HG02885 (cell line): ENCODE data around the gene MS4A7.
"Not testable (repeated sequence)": the region's sequence is repeated elsewhere in the genome, so short reads cannot be mapped to it uniquely, and the experiment has no call there.

ENCODE experiments used
- ATAC-seq: cut with Tn5 transposase; IDR thresholded peaks from one replicate; pipeline ENCODE4 v1.9.1; 2021; ENCODE audit warnings: mild to moderate bottlenecking; ENCODE audit not compliant: unreplicated experiment, poor library complexity

The MS4A7 gene

DNA sequence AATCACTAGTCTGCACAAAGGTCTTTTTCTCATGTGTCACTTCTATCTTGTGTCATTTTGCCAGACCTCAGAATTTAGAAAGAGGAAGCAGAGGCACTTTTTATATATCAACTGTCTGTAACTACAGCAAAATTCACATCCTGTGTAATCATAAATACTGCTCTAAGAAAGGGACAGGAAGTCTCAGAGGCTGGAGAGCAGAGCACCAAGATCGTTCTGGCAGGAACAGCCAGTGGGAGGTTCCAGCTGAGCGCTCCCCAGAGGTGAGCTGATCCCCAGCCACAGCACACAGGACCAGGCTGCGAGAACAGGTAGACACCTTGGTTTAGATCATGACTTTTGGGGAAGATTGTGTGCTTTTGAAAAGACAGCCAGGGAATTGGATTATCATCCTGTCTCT is at the start of gene MS4A7:
Gene MS4A7, plus strand, starts transcription at position 179 of the 400 bp plus-strand sequence. CDS start 4,610 bp downstream, outside the sequence.
- peak; percentile 90 for ATAC-seq

- ATAC-seq, result no peak
Measured at GRCh38 chr11:60332846-60333245, 45.5 kb upstream of the MS4A7 start.

DNA sequence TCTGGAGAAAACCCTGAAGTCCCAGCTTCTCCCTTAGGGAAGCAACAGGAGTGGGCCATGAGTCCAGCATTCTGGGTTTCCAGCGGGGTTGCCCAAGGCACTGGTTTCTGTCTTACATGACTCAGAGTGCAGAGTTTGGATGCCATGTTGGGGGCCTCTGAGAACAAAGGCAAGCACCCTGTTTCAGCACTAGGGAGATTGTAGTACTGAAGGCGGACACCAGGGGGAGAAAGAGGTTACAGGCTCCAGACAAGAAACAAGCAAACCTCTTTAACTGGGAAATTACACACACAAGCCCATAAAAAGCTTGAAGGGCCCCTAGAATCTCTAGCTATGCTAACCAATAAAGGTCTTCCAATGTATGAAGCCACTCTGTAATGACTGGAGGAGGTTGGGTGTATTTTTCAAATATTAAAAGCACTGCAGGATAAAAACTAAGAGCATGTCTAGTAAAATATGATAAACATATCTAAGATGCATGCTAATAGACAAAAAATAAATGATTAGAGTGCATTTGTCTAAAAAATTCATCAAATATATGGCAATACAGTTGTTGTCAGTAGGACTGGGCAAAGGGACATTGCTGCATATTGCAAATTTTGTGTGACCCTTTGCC is 44.2 kb upstream of the MS4A7 start:
- peak; percentile 83 for ATAC-seq

- ATAC-seq, result no peak
Measured at GRCh38 chr11:60336767-60337391, 41.5 kb upstream of the MS4A7 start.

- no peak for ATAC-seq
Measured at GRCh38 chr11:60338053-60338452, 40.3 kb upstream of the MS4A7 start.

- ATAC-seq, result no peak
Measured at GRCh38 chr11:60339356-60339755, 39.0 kb upstream of the MS4A7 start.

- no peak for ATAC-seq
Measured at GRCh38 chr11:60343094-60343704, 35.1 kb upstream of the MS4A7 start.

GRCh38 chr11:60344146-60344545 is 34.2 kb upstream of the MS4A7 start:
- no peak for ATAC-seq

GRCh38 chr11:60345489-60345888 is 32.8 kb upstream of the MS4A7 start:
- no peak for ATAC-seq

GRCh38 chr11:60347084-60347797 is 31.1 kb upstream of the MS4A7 start:
- ATAC-seq, result peak; percentile 68

DNA sequence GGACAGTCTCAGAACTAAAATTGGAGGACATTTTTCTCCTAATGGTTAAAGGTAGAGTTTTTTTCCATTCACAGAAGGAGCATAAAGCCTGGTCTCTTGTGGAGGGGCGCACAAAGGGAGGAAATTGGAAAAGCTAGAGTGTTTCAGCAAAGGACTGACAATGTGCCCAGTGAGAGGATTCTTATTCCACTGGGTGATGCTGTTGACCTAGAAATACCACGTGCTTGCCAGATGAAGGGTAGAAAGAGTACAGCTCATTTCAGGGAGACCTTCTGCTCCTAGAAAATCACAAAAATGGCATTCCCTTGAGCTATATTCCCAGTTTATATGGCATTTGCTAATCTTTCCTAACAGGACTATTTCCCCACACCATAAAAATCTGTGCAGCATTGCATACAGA is 30.2 kb upstream of the MS4A7 start:
- ATAC-seq, result no peak

DNA sequence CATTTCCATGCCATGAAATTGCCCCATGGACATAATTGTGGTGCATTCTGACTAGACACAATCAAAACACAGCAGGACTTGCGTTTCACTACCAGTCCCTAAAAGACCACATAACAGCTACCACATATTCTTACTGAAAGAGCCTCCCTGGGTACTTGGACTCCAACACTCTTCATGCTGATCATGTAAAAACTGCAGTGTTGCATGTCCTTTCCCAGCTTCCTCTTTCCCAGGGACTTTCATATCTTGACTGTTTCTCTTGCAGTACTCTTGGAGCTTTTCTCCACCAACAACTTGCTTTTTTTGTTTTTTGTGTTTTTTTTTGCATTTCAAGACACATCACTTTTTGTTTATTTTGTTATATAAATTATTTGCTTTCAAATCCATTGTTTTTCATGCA is 28.3 kb upstream of the MS4A7 start:
- ATAC-seq, result no peak

GRCh38 chr11:60357771-60358170 is 20.6 kb upstream of the MS4A7 start:
- ATAC-seq, result no peak

DNA sequence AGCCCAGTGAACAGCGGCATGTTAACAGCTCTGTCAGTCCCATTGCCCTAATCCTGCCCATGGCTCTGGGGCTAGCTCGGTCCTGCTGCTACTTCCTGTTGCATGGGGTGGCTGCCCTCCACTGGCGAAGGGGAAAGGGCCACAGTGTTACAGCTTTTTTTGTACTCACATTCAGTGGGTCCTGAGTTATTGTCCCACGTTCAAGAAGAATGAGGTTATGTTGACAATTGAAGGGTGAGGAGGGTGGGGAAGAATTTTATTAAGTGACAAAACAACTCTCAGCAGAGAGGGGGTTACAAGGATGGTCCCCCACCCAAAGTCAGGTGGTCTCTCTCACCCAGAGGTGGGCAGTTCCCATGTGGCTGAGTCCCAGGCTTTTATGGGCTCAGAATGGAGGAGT is 17.7 kb upstream of the MS4A7 start:
- ATAC-seq, result no peak

- no peak for ATAC-seq
Measured at GRCh38 chr11:60362241-60362640, 16.1 kb upstream of the MS4A7 start.

- peak; percentile 65 for ATAC-seq
Measured at GRCh38 chr11:60363542-60364470, 14.5 kb upstream of the MS4A7 start.

DNA sequence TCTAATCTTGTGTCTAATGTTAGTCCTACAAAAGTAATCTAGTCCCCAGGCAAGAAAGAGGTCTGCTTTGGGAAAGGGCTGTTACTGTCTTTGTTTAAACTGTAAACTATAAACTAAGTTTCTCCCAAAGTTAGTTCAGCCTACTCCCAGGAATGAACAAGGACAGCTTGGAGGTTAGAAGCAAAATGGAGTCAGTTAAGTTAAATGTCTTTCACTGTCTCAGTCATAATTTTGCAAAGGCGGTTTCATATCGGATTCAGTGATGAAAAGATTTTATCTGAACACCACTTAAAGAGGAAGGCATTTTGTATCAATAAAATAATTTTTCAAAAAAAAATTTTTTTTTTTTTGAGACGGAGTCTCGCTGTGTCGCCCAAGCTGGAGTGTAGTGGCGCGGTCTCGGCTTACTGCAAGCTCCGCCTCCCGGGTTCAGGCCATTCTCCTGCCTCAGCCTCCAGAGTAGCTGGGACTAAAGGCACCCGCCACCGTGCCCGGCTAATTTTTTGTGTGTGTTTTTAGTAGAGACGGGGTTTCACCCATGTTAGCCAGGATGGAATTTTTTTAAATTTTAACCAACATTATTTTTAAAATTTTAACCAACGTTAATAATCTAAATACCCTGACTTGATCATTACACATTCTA is 11.9 kb upstream of the MS4A7 start:
- ATAC-seq, result not testable (repeated sequence)

- ATAC-seq, result peak; percentile 86
Measured at GRCh38 chr11:60367009-60367408, 11.3 kb upstream of the MS4A7 start.

GRCh38 chr11:60367896-60368295 is 10.4 kb upstream of the MS4A7 start:
- ATAC-seq, result no peak
